ENCODE measurements around the gene NPC1. TPM values are rescaled to one million over a fixed set of nuclear protein-coding genes. Genes with fewer than 3 reads are reported as not detected.

The NPC1 gene
- total and polyA plus RNA-seq, 3 donors from 2014 or later = 36.8 to 83.2 (median 66.8) TPM

GRCh38 chr18:23541349-23542093, 44.8 kb downstream of the NPC1 start:
- 53 to 54% methylated on average over 9 of the region's 9 CpGs for WGBS, 2 donors
- H3K36me3 ChIP-seq (ENCODE audit: low read depth, missing control alignments) = no peaks in the 10 kb centered on the region
- intact Hi-C loops (cut with DNase I; ENCODE audit: low total_unique reads) = no loop called here

GRCh38 chr18:23540867-23541266, 45.4 kb downstream of the NPC1 start:
- intact Hi-C loops (cut with DNase I; ENCODE audit: low total_unique reads) = no loop called here
- 18 to 48% methylated on average over 5 of the region's 5 CpGs for WGBS, 2 donors

More at GRCh38 chr18:23541349-23542093, 44.8 kb downstream of the NPC1 start:
- TF ChIP-seq CTCF (IDR thresholded peaks at IDR 0.05) = no peak
- no peak for TF ChIP-seq POLR2A (IDR thresholded peaks at IDR 0.05)
- Histone ChIP-seq H3K27me3 (no peaks in the 10 kb centered on the region), H3K4me3 (no peak overlapping the region), H3K9me3 (no peaks in the 10 kb centered on the region), H3K27ac (peak overlapping the region; percentile 65), H3K4me1 (peaks cover 32% of the 10 kb centered on the region)
- peak; percentile 24 for DNase-seq

GRCh38 chr18:23539911-23540525, 46.3 kb downstream of the NPC1 start:
- H3K27ac ChIP-seq = peak overlapping the region; percentile 65

More at GRCh38 chr18:23540867-23541266, 45.4 kb downstream of the NPC1 start:
- no peak for TF ChIP-seq POLR2A (IDR thresholded peaks at IDR 0.05)
- TF ChIP-seq CTCF (IDR thresholded peaks at IDR 0.05) = no peak
- Histone ChIP-seq H3K27me3 (no peaks in the 10 kb centered on the region), H3K36me3 (ENCODE audit: low read depth, missing control alignments) (no peaks in the 10 kb centered on the region), H3K27ac (peak overlapping the region; percentile 65), H3K4me3 (no peak overlapping the region), H3K4me1 (peaks cover 32% of the 10 kb centered on the region), H3K9me3 (no peaks in the 10 kb centered on the region)
- peak; percentile 43 for DNase-seq

GRCh38 chr18:23539296-23539695, 47.0 kb downstream of the NPC1 start:
- Histone ChIP-seq H3K9me3 (no peaks in the 10 kb centered on the region), H3K4me1 (peaks cover 32% of the 10 kb centered on the region), H3K27me3 (no peaks in the 10 kb centered on the region), H3K36me3 (ENCODE audit: low read depth, missing control alignments) (no peaks in the 10 kb centered on the region), H3K27ac (no peak overlapping the region), H3K4me3 (no peak overlapping the region)
- TF ChIP-seq CTCF (IDR thresholded peaks at IDR 0.05) (no peak), POLR2A (IDR thresholded peaks at IDR 0.05) (no peak)
- no peak for DNase-seq
- intact Hi-C loops (cut with DNase I; ENCODE audit: low total_unique reads) = no loop called here
- 88 to 91% methylated on average over 9 of the region's 9 CpGs for WGBS, 2 donors

More at GRCh38 chr18:23539911-23540525, 46.3 kb downstream of the NPC1 start:
- H3K9me3 ChIP-seq = no peaks in the 10 kb centered on the region
- intact Hi-C loops (cut with DNase I; ENCODE audit: low total_unique reads) = no loop called here
- no peaks in the 10 kb centered on the region for H3K36me3 ChIP-seq (ENCODE audit: low read depth, missing control alignments)
- no peak for DNase-seq
- 50 to 61% methylated on average over 9 of the region's 9 CpGs for WGBS, 2 donors
- peaks cover 32% of the 10 kb centered on the region for H3K4me1 ChIP-seq
- no peaks in the 10 kb centered on the region for H3K27me3 ChIP-seq
- TF ChIP-seq POLR2A (IDR thresholded peaks at IDR 0.05) (no peak), CTCF (IDR thresholded peaks at IDR 0.05) (no peak)
- H3K4me3 ChIP-seq = no peak overlapping the region
